Activated T-cell treated with anti-CD3 and anti-CD28 coated beads, Interleukin-2, amount 50 U/mL, for 72 hours (primary cell): ENCODE data around the gene CYB5D1. TPM values are rescaled to one million over a fixed set of nuclear protein-coding genes. Genes with fewer than 3 reads are reported as not detected.

Experiments used
- ATAC-seq, 2 donors: fragments of 150-1000 bp; cut with Tn5 transposase; replicated peaks in 1 of 2; 2 replicates each; pipeline ENCODE4 v1.10.0; 2021; ENCODE audit warnings: moderate library complexity in 2 of 2, mild to moderate bottlenecking in 1 of 2
- DNase-seq, 2 donors: peaks; one replicate each; pipeline ENCODE4 v3.0.0; 2021 to 2022; ENCODE audit warnings: mixed read lengths in 1 of 2
- H3K27ac Mint-ChIP-seq: one replicate; pipeline ENCODE4 v1.8.0; 2022; ENCODE audit warnings: mild to moderate bottlenecking, moderate library complexity, mixed read lengths
- H3K27me3 Mint-ChIP-seq: one replicate; pipeline ENCODE4 v1.8.0; 2022; ENCODE audit warnings: low read depth, mixed read lengths
- H3K36me3 Mint-ChIP-seq, 2 donors: one replicate each; pipeline ENCODE4 v1.8.0; 2022; ENCODE audit warnings: mixed read lengths in 2 of 2, mild to moderate bottlenecking in 1 of 2; ENCODE audit not compliant: insufficient read depth in 2 of 2
- H3K4me1 Mint-ChIP-seq: one replicate; pipeline ENCODE4 v1.8.0; 2022; ENCODE audit warnings: low read depth, mixed read lengths
- H3K4me3 Mint-ChIP-seq, 2 donors: one replicate each; pipeline ENCODE4 v1.8.0; 2022; ENCODE audit warnings: mild to moderate bottlenecking in 2 of 2, mixed read lengths in 2 of 2, moderate library complexity in 2 of 2
- H3K9me3 Mint-ChIP-seq, 2 donors: one replicate each; pipeline ENCODE4 v1.8.0; 2022; ENCODE audit warnings: mixed read lengths in 2 of 2
- total RNA-seq, 2 donors: library from RNA; stranded (reverse); gene quantifications; one replicate each; pipeline ENCODE4 v1.2.3, GENCODE V29; 2022

Gene CYB5D1
- total RNA-seq, 2 donors from 2014 or later: 6.7 to 10.2 TPM

GRCh38 chr17:7836596-7837407 is 21.0 kb upstream of the CYB5D1 start:
- ATAC-seq (no peak), DNase-seq (peak; percentile 60 to 79)
- peaks cover 61% of the 10 kb centered on the region for H3K4me1 Mint-ChIP-seq
- H3K27ac Mint-ChIP-seq: peak overlapping the region; percentile 72
- peaks cover 3% of the 10 kb centered on the region for H3K27me3 Mint-ChIP-seq
- H3K36me3 Mint-ChIP-seq: peaks cover 2% of the 10 kb centered on the region in 2 donors
- H3K4me3 Mint-ChIP-seq: peak overlapping the region; percentile 88 to 98
- H3K9me3 Mint-ChIP-seq: no peaks in the 10 kb centered on the region

GRCh38 chr17:7837408-7838088 is 20.3 kb upstream of the CYB5D1 start:
- ATAC-seq: no peak
- peaks cover 66% of the 10 kb centered on the region for H3K4me1 Mint-ChIP-seq
- no peaks in the 10 kb centered on the region for H3K27me3 Mint-ChIP-seq
- DNase-seq: no peak
- H3K9me3 Mint-ChIP-seq: no peaks in the 10 kb centered on the region
- H3K4me3 Mint-ChIP-seq: peak overlapping the region; percentile 88 to 98
- peaks cover 2% of the 10 kb centered on the region in 2 donors for H3K36me3 Mint-ChIP-seq
- peak overlapping the region; percentile 97 for H3K27ac Mint-ChIP-seq

GRCh38 chr17:7838090-7839075 is 19.4 kb upstream of the CYB5D1 start:
- no peaks in the 10 kb centered on the region for H3K9me3 Mint-ChIP-seq
- H3K27ac Mint-ChIP-seq: peak overlapping the region; percentile 88
- peak overlapping the region; percentile 88 to 100 for H3K4me3 Mint-ChIP-seq
- no peaks in the 10 kb centered on the region for H3K27me3 Mint-ChIP-seq
- peak; percentile 58 to 64 for DNase-seq
- peaks cover 68% of the 10 kb centered on the region for H3K4me1 Mint-ChIP-seq
- ATAC-seq: no peak
- H3K36me3 Mint-ChIP-seq: peaks cover 2% of the 10 kb centered on the region in 2 donors

GRCh38 chr17:7839190-7839875 is 18.5 kb upstream of the CYB5D1 start:
- H3K36me3 Mint-ChIP-seq: peaks cover 2% of the 10 kb centered on the region in 2 donors
- peak overlapping the region; percentile 33 for H3K27ac Mint-ChIP-seq
- DNase-seq (peak in 1 of 2 donors; percentile 36), ATAC-seq (no peak)
- H3K4me3 Mint-ChIP-seq: peak overlapping the region; percentile 85 to 100
- H3K4me1 Mint-ChIP-seq: peaks cover 64% of the 10 kb centered on the region
- no peaks in the 10 kb centered on the region for H3K27me3 Mint-ChIP-seq
- no peaks in the 10 kb centered on the region for H3K9me3 Mint-ChIP-seq

- Mint-ChIP-seq H3K36me3 (peaks cover 2% of the 10 kb centered on the region in 2 donors), H3K9me3 (no peaks in the 10 kb centered on the region), H3K27me3 (no peaks in the 10 kb centered on the region), H3K4me3 (peak overlapping the region; percentile 91 to 100), H3K27ac (no peak overlapping the region), H3K4me1 (peaks cover 64% of the 10 kb centered on the region)
- DNase-seq (peak; percentile 35 to 59), ATAC-seq (no peak)
These were observed 17.9 kb upstream of the CYB5D1 start for GRCh38 chr17:7839876-7840261.

- Mint-ChIP-seq H3K36me3 (peaks cover 2% of the 10 kb centered on the region in 2 donors), H3K9me3 (no peaks in the 10 kb centered on the region), H3K4me3 (peak overlapping the region; percentile 91 to 100), H3K4me1 (peaks cover 70% of the 10 kb centered on the region), H3K27ac (peak overlapping the region; percentile 49), H3K27me3 (no peaks in the 10 kb centered on the region)
- ATAC-seq: no peak
- DNase-seq: no peak
These were observed 17.4 kb upstream of the CYB5D1 start for GRCh38 chr17:7840441-7840840.

- no peaks in the 10 kb centered on the region for H3K9me3 Mint-ChIP-seq
- H3K27ac Mint-ChIP-seq: peak overlapping the region; percentile 49
- ATAC-seq (no peak), DNase-seq (no peak)
- peaks cover 2% of the 10 kb centered on the region in 2 donors for H3K36me3 Mint-ChIP-seq
- no peaks in the 10 kb centered on the region for H3K27me3 Mint-ChIP-seq
- H3K4me1 Mint-ChIP-seq: peaks cover 74% of the 10 kb centered on the region
- H3K4me3 Mint-ChIP-seq: peak overlapping the region; percentile 91 to 100
These were observed 16.9 kb upstream of the CYB5D1 start for GRCh38 chr17:7840875-7841274.

- Mint-ChIP-seq H3K9me3 (no peaks in the 10 kb centered on the region), H3K4me3 (peak overlapping the region; percentile 91 to 100), H3K27me3 (no peaks in the 10 kb centered on the region), H3K27ac (peak overlapping the region; percentile 89), H3K4me1 (peaks cover 74% of the 10 kb centered on the region), H3K36me3 (peaks cover 2% of the 10 kb centered on the region in 2 donors)
- peak; percentile 92 to 93 for DNase-seq
- ATAC-seq: peak; percentile 54 to 60
These were observed 16.3 kb upstream of the CYB5D1 start for GRCh38 chr17:7841396-7841914.

- peak; percentile 85 to 87 for DNase-seq
- peak; percentile 20 to 23 for ATAC-seq
These were observed 15.9 kb upstream of the CYB5D1 start for GRCh38 chr17:7841915-7842379.

GRCh38 chr17:7842380-7843256 is 15.2 kb upstream of the CYB5D1 start:
- peaks cover 2 to 7% of the 10 kb centered on the region in 2 donors for H3K36me3 Mint-ChIP-seq
- DNase-seq: peak; percentile 96 to 99
- H3K27ac Mint-ChIP-seq: peak overlapping the region; percentile 89
- no peaks in the 10 kb centered on the region for H3K27me3 Mint-ChIP-seq
- H3K4me3 Mint-ChIP-seq: peak overlapping the region; percentile 91 to 100
- H3K9me3 Mint-ChIP-seq: no peaks in the 10 kb centered on the region
- peaks cover 70% of the 10 kb centered on the region for H3K4me1 Mint-ChIP-seq
- ATAC-seq: peak; percentile 55 to 57

More at GRCh38 chr17:7841915-7842379, 15.9 kb upstream of the CYB5D1 start:
- peak overlapping the region; percentile 91 to 100 for H3K4me3 Mint-ChIP-seq
- H3K9me3 Mint-ChIP-seq: no peaks in the 10 kb centered on the region
- H3K27ac Mint-ChIP-seq: peak overlapping the region; percentile 89
- no peaks in the 10 kb centered on the region for H3K27me3 Mint-ChIP-seq
- H3K4me1 Mint-ChIP-seq: peaks cover 74% of the 10 kb centered on the region
- peaks cover 2 to 3% of the 10 kb centered on the region in 2 donors for H3K36me3 Mint-ChIP-seq

- Mint-ChIP-seq H3K27me3 (no peaks in the 10 kb centered on the region), H3K4me1 (peaks cover 67% of the 10 kb centered on the region)
- peak in 1 of 2 donors; percentile 3 for ATAC-seq
These were observed 14.6 kb upstream of the CYB5D1 start for GRCh38 chr17:7843257-7843535.

More at GRCh38 chr17:7843257-7843535, 14.6 kb upstream of the CYB5D1 start:
- Mint-ChIP-seq H3K27ac (peak overlapping the region; percentile 89), H3K36me3 (peaks cover 2 to 8% of the 10 kb centered on the region in 2 donors), H3K9me3 (no peaks in the 10 kb centered on the region), H3K4me3 (peak overlapping the region; percentile 91 to 100)
- peak; percentile 64 to 65 for DNase-seq
